Measurements from ENCODE around the gene ATXN2. TPM values are rescaled to one million over a fixed set of nuclear protein-coding genes. Genes with fewer than 3 reads are reported as not detected.

The ATXN2 gene
- total RNA-seq, 1 experiment from 2014 or later, result 72.9 TPM

DNA sequence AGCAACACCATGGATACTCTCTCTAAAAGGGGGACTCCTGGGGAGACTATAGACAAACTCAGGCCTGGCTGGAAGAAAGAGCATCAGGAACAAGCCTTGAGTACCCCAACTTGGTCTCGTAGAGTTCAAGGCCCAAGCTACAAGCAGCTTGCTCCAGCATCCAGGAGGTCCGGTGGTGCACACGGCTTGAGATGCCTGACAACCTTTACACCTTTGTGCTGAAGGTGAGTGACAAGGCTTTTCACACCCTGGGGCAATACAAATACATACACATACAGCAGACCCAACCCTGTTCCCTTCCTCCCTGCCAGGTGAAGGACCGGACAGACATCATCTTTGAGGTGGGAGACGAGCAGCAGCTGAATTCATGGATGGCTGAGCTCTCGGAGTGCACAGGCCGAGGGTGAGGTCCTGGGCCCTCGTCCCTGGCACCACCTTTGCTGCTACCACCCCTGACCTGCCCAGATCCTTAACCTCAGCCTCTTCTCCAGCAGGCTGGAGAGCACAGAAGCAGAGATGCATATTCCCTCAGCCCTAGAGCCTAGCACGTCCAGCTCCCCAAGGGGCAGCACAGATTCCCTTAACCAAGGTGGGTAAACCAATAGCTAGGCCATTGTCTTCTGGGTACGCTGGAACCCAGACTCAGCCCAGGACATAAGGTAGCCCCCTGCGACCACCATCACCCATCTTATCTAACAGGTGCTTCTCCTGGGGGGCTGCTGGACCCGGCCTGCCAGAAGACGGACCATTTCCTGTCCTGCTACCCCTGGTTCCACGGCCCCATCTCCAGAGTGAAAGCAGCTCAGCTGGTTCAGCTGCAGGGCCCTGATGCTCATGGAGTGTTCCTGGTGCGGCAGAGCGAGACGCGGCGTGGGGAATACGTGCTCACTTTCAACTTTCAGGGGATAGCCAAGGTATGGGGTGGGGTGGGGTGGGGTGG, 152.2 kb downstream of the ATXN2 start:
- Histone ChIP-seq H3K79me1 (ENCODE audit: insufficient read depth, low read depth, low read length, poor library complexity, severe bottlenecking) (no peaks in the 10 kb centered on the region), H3K4me1 (ENCODE audit: insufficient read depth, low read length) (no peaks in the 10 kb centered on the region; the same call in 1 of the 2 replicates), H2BK15ac (ENCODE audit: low read depth, low read length) (no peak overlapping the region), H2AK5ac (ENCODE audit: insufficient read length, low read length) (no peak overlapping the region), H4K91ac (ENCODE audit: insufficient read length, low read depth, low read length) (no peak overlapping the region), H3K9ac (ENCODE audit: extremely low read depth, insufficient read length, low read length) (no peak overlapping the region), H3T11ph (ENCODE audit: low read length) (no peak overlapping the region), H3K4me2 (ENCODE audit: insufficient read depth, insufficient read length, low read length) (no peak overlapping the region), H3K18ac (ENCODE audit: insufficient read length, low read depth, low read length) (no peak overlapping the region), H4K20me1 (ENCODE audit: control insufficient read depth, insufficient read depth, insufficient read length) (no peaks in the 10 kb centered on the region), H3K14ac (ENCODE audit: insufficient read depth, low read length) (no peak overlapping the region), H3K56ac (ENCODE audit: insufficient read length, low read depth, low read length) (no peak overlapping the region), H3K79me2 (ENCODE audit: insufficient read depth, low read length) (no peaks in the 10 kb centered on the region), H4K5ac (ENCODE audit: insufficient read length, low read depth, low read length) (no peak overlapping the region), H2BK20ac (ENCODE audit: low read depth, low read length, poor library complexity, severe bottlenecking) (no peak overlapping the region), H4K8ac (replicated peaks; ENCODE audit: insufficient read length, low read depth, low read length) (no peak overlapping the region), H2BK120ac (ENCODE audit: low read depth, low read length, poor library complexity, severe bottlenecking) (no peak overlapping the region), H3K23ac (ENCODE audit: insufficient read length, low read depth, low read length) (no peak overlapping the region), H2BK5ac (ENCODE audit: insufficient read length, low read length) (no peak overlapping the region), H2AFZ (ENCODE audit: low read length) (no peak overlapping the region), H3K9me3 (ENCODE audit: control insufficient read depth, low read depth, low read length) (no peaks in the 10 kb centered on the region), H3K23me2 (ENCODE audit: insufficient read length, low read depth, low read length, poor library complexity, severe bottlenecking) (no peaks in the 10 kb centered on the region), H3K4ac (ENCODE audit: low read depth, low read length) (no peak overlapping the region), H3K27me3 (ENCODE audit: insufficient read depth, low read length) (no peaks in the 10 kb centered on the region), H2BK12ac (ENCODE audit: insufficient read length, low read depth, low read length) (no peak overlapping the region), H3K27ac (ENCODE audit: insufficient read length, low read depth, low read length) (no peak overlapping the region)
- no peak for DNase-seq
- peak overlapping the region; percentile 66 to 88 (median 78); a peak in 6 of 7 replicates for H3K27ac Mint-ChIP-seq
- H3K4me3 Mint-ChIP-seq, result no peak overlapping the region
- no CpG with 5 or more reads among the region's 20 CpGs for WGBS (ENCODE audit: extremely low coverage, insufficient read length, low lambda C conversion rate)
- TF ChIP-seq, protein P1, sequence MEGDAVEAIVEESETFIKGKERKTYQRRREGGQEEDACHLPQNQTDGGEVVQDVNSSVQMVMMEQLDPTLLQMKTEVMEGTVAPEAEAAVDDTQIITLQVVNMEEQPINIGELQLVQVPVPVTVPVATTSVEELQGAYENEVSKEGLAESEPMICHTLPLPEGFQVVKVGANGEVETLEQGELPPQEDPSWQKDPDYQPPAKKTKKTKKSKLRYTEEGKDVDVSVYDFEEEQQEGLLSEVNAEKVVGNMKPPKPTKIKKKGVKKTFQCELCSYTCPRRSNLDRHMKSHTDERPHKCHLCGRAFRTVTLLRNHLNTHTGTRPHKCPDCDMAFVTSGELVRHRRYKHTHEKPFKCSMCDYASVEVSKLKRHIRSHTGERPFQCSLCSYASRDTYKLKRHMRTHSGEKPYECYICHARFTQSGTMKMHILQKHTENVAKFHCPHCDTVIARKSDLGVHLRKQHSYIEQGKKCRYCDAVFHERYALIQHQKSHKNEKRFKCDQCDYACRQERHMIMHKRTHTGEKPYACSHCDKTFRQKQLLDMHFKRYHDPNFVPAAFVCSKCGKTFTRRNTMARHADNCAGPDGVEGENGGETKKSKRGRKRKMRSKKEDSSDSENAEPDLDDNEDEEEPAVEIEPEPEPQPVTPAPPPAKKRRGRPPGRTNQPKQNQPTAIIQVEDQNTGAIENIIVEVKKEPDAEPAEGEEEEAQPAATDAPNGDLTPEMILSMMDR (conservative IDR thresholded peaks at IDR 0.05), result no peak
- H3K9me3 Mint-ChIP-seq, result no peaks in the 10 kb centered on the region
- H3K27me3 Mint-ChIP-seq (ENCODE audit: low read depth), result no peaks in the 10 kb centered on the region
- peaks cover 22 to 24% of the 10 kb centered on the region in 2 experiments for H3K4me1 Mint-ChIP-seq
- peaks cover 22 to 64% (median 60%) of the 10 kb centered on the region in 3 experiments; a peak in 6 of 7 replicates for H3K36me3 Mint-ChIP-seq (ENCODE audit: insufficient read depth in 1 of 3, low read depth in 3 of 3)

Data from H9 (cell line).